ENCODE data around the gene MGST3. TPM values are rescaled to one million over a fixed set of nuclear protein-coding genes. Genes with fewer than 3 reads are reported as not detected.

MGST3 gene
- total and polyA plus RNA-seq, 2 donors (not counting 1 experiment from before 2014, with no cell fraction given) = 35.6 to 41.7 TPM

GRCh38 chr1:165634154-165634921, 3.3 kb downstream of the MGST3 start:
- TF ChIP-seq, protein P1, sequence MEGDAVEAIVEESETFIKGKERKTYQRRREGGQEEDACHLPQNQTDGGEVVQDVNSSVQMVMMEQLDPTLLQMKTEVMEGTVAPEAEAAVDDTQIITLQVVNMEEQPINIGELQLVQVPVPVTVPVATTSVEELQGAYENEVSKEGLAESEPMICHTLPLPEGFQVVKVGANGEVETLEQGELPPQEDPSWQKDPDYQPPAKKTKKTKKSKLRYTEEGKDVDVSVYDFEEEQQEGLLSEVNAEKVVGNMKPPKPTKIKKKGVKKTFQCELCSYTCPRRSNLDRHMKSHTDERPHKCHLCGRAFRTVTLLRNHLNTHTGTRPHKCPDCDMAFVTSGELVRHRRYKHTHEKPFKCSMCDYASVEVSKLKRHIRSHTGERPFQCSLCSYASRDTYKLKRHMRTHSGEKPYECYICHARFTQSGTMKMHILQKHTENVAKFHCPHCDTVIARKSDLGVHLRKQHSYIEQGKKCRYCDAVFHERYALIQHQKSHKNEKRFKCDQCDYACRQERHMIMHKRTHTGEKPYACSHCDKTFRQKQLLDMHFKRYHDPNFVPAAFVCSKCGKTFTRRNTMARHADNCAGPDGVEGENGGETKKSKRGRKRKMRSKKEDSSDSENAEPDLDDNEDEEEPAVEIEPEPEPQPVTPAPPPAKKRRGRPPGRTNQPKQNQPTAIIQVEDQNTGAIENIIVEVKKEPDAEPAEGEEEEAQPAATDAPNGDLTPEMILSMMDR (IDR thresholded peaks at IDR 0.05) = no peak
- TF ChIP-seq EZH2 (IDR thresholded peaks at IDR 0.05; ENCODE audit: borderline replicate concordance, insufficient read depth, low read depth, low read length, poor library complexity, severe bottlenecking) = no peak
- DNase-seq (no peak), ATAC-seq (ENCODE audit: low read depth) (no peak)
- Mint-ChIP-seq H3K4me1 (peaks cover 36% of the 10 kb centered on the region), H3K4me3 (no peak overlapping the region), H3K9me3 (ENCODE audit: insufficient read depth) (no peaks in the 10 kb centered on the region), H3K27ac (no peak overlapping the region), H3K27me3 (no peaks in the 10 kb centered on the region)
- intact Hi-C loops (cut with micrococcal nuclease) = loop anchor here (10.0 kb wide), 1 partner anchor 190 kb away; the partner anchor contains the start of gene UCK2
- H3K36me3 ChIP-seq (replicated peaks in 1 of 2; ENCODE audit: control extremely low read depth in 1 of 2, control insufficient read depth in 1 of 2, extremely low read depth in 1 of 2, insufficient read depth in 2 of 2, low read length in 1 of 2) = no peaks in the 10 kb centered on the region
- no peak overlapping the region for H3K4me3 ChIP-seq (ENCODE audit: control extremely low read depth in 1 of 5, extremely low read depth in 1 of 5, insufficient read depth in 1 of 5, low read depth in 2 of 5, low read length in 4 of 5)
- no peak overlapping the region for H2AFZ ChIP-seq (ENCODE audit: insufficient read depth, low read depth, low read length, poor library complexity, severe bottlenecking)
- H3K27ac ChIP-seq (ENCODE audit: low read length in 2 of 2) = no peak overlapping the region
- peaks cover 30 to 36% of the 10 kb centered on the region in 2 donors for H3K4me1 ChIP-seq (ENCODE audit: control insufficient read depth in 2 of 2, insufficient read depth in 2 of 2, low read length in 2 of 2)
- H3K9me3 ChIP-seq (ENCODE audit: control extremely low read depth in 1 of 3, control insufficient read depth in 2 of 3, insufficient read depth in 1 of 3, low read length in 2 of 3) = no peaks in the 10 kb centered on the region
- peaks cover 42% of the 10 kb centered on the region for H3K79me2 ChIP-seq (ENCODE audit: control insufficient read depth, insufficient read depth, low read length)
- ChIA-PET POLR2A (no interaction called here), CTCF (interaction anchor here (0.6 kb wide), 1 partner anchor 68 kb away, joined by 4 read pairs; no protein-coding TSS in a partner anchor)
- 100% methylated on average over 2 of the region's 6 CpGs for WGBS (ENCODE audit: insufficient coverage)
- H4K20me1 ChIP-seq (ENCODE audit: control insufficient read depth, insufficient read depth, low read length, poor library complexity, severe bottlenecking) = peaks cover 12% of the 10 kb centered on the region
- H3K9ac ChIP-seq (ENCODE audit: low read length) = no peak overlapping the region
- H3K27me3 ChIP-seq (replicated peaks in 1 of 4; ENCODE audit: control extremely low read depth in 1 of 4, control insufficient read depth in 3 of 4, insufficient read depth in 4 of 4, low read length in 3 of 4) = no peaks in the 10 kb centered on the region
- no peak overlapping the region for H3K4me2 ChIP-seq (replicated peaks; ENCODE audit: low read depth, low read length, poor library complexity, severe bottlenecking)

GRCh38 chr1:165635329-165635728, 4.3 kb downstream of the MGST3 start:
- H3K4me1 ChIP-seq (ENCODE audit: control insufficient read depth in 2 of 2, insufficient read depth in 2 of 2, low read length in 2 of 2) = peaks cover 25 to 31% of the 10 kb centered on the region in 2 donors
- no peak overlapping the region for H2AFZ ChIP-seq (ENCODE audit: insufficient read depth, low read depth, low read length, poor library complexity, severe bottlenecking)
- peaks cover 12% of the 10 kb centered on the region for H4K20me1 ChIP-seq (ENCODE audit: control insufficient read depth, insufficient read depth, low read length, poor library complexity, severe bottlenecking)
- no peaks in the 10 kb centered on the region for H3K36me3 ChIP-seq (replicated peaks in 1 of 2; ENCODE audit: control extremely low read depth in 1 of 2, control insufficient read depth in 1 of 2, extremely low read depth in 1 of 2, insufficient read depth in 2 of 2, low read length in 1 of 2)
- H3K4me3 ChIP-seq (ENCODE audit: control extremely low read depth in 1 of 5, extremely low read depth in 1 of 5, insufficient read depth in 1 of 5, low read depth in 2 of 5, low read length in 4 of 5) = no peak overlapping the region
- H3K9ac ChIP-seq (ENCODE audit: low read length) = no peak overlapping the region
- H3K27me3 ChIP-seq (replicated peaks in 1 of 4; ENCODE audit: control extremely low read depth in 1 of 4, control insufficient read depth in 3 of 4, insufficient read depth in 4 of 4, low read length in 3 of 4) = no peaks in the 10 kb centered on the region
- ATAC-seq (ENCODE audit: low read depth) (no peak), DNase-seq (peak; percentile 11)
- Mint-ChIP-seq H3K27ac (no peak overlapping the region), H3K4me1 (peaks cover 34% of the 10 kb centered on the region), H3K27me3 (no peaks in the 10 kb centered on the region), H3K4me3 (no peak overlapping the region), H3K9me3 (ENCODE audit: insufficient read depth) (no peaks in the 10 kb centered on the region)
- intact Hi-C loops (cut with micrococcal nuclease) = loop anchor here (10.0 kb wide), 1 partner anchor 189 kb away; the partner anchor contains the start of gene UCK2
- 20% methylated on average over 1 of the region's 2 CpGs for WGBS (ENCODE audit: insufficient coverage)
- peak overlapping the region; percentile 36 for H3K4me2 ChIP-seq (replicated peaks; ENCODE audit: low read depth, low read length, poor library complexity, severe bottlenecking)
- no peak for TF ChIP-seq EZH2 (IDR thresholded peaks at IDR 0.05; ENCODE audit: borderline replicate concordance, insufficient read depth, low read depth, low read length, poor library complexity, severe bottlenecking)
- TF ChIP-seq, protein P1 (IDR thresholded peaks at IDR 0.05) = no peak
- H3K27ac ChIP-seq (ENCODE audit: low read length in 2 of 2) = no peak overlapping the region
- CTCF ChIA-PET = interaction anchor here (0.6 kb wide), 1 partner anchor 67 kb away, joined by 4 read pairs; no protein-coding TSS in a partner anchor
- no peaks in the 10 kb centered on the region for H3K9me3 ChIP-seq (ENCODE audit: control extremely low read depth in 1 of 3, control insufficient read depth in 2 of 3, insufficient read depth in 1 of 3, low read length in 2 of 3)
- POLR2A ChIA-PET = no interaction called here
- H3K79me2 ChIP-seq (ENCODE audit: control insufficient read depth, insufficient read depth, low read length) = peaks cover 42% of the 10 kb centered on the region

Data from B cell (primary cell).